Skin of body (tissue), 2 donors: ENCODE results near the gene FAM89B. TPM values are rescaled to one million over a fixed set of nuclear protein-coding genes. Genes with fewer than 3 reads are reported as not detected.
"Not testable (repeated sequence)": the region's sequence is repeated elsewhere in the genome, so short reads cannot be mapped to it uniquely, and the experiment has no call there.

ENCODE experiments used
- DNase-seq: peaks from one replicate; lab custom pipeline; 2025; lab: John Stamatoyannopoulos, UW
- total RNA-seq: library from RNA; depleted of rRNA; stranded (reverse); fragments of >200 nt; gene quantifications from one replicate; pipeline ENCODE4 v1.2.3, GENCODE V29; 2014

Gene FAM89B
- 9.8 TPM for total RNA-seq

DNA sequence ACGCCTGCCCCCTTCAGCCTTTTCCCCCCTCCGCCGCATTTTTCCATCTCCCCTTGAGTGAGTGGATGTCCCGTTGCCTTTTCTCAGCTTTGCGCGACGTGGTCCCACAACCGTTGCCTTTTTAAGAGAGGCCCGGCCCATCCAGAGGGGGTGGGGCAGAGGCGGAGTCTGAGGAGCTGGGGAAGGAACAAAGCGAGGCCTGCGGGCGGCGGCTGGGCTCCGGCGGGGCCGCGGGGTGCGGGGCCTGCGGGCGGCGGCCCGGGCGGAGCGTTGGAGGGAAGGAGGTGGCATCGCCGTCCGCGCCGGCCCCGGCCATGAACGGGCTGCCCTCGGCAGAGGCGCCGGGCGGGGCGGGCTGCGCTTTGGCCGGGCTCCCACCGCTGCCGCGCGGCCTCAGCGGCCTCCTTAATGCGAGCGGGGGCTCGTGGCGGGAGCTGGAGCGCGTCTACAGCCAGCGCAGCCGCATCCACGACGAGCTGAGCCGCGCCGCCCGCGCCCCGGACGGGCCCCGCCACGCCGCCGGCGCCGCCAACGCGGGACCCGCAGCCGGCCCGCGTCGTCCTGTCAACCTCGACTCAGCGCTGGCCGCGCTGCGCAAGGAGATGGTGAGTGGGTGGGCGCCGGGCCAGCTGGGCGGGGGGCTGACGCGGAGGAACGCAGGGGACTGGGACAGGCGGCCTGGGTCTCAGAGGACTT is at the start of gene FAM89B:
Gene FAM89B (plus strand): TSS at position 183 of the 696 bp plus-strand sequence. CDS start 132 bp downstream, at position 315.
- DNase-seq, result peak; percentile 85

- not testable (repeated sequence) for DNase-seq
Observed at GRCh38 chr11:65522718-65523630, 49.4 kb upstream of the FAM89B start.

DNA sequence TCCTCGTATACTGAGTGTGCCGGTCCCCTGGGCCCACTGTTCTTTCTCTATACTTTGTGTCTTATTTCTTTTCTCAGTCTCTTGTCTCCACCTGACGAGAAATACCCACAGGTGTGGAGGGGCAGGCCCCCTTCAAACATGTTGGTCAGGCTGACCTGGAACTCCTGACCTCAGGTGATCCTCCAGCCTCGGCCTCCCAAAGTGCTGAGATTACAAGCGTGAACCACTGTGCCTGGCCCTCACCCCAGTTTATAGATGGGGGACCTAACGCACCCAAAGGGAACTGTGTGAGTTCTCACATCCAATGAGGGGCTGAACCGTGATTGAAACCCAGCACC is 48.7 kb upstream of the FAM89B start:
- not testable (repeated sequence) for DNase-seq

- DNase-seq, result no peak
Observed at GRCh38 chr11:65524014-65524740, 48.2 kb upstream of the FAM89B start.

DNA sequence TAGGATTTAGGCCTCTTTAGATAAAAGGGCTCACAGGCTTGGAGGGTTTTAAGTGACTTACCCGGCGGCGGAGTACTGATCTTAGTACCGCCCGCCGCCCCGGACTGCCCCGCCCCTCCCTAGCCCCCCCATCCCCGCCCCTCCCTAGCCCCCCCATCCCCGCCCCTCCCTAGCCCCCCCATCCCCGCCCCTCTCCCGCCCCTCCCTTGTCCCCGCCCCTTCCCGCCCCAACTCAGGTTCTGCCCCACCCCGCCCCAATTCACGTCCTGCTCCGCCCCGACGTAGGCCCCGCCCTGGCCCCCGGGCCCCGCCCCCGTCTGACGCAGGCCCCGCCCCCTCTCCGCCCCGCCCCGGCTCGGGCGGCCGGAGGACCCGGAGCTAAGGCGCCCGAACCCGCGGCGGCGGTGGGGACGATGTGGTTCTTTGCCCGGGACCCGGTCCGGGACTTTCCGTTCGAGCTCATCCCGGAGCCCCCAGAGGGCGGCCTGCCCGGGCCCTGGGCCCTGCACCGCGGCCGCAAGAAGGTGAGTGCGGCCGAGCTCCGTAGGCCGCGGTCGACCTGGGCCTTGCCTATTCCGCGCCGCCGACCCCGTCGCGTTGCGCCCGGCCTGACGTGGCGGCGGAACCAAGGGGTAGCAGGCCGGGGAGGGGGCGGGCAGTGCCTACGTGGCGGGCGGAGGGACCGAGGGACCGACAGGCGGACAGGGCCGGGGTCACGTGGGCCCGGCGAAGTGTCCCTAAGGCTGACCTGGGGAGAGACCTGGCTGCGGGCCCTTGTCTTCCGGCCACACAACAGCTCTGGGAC is 47.4 kb upstream of the FAM89B start, which contains the start of gene SCYL1:
Gene SCYL1 (plus strand): TSS at position 343 of the 805 bp plus-strand sequence. CDS start 71 bp downstream, at position 414.
- peak; percentile 83 for DNase-seq

DNA sequence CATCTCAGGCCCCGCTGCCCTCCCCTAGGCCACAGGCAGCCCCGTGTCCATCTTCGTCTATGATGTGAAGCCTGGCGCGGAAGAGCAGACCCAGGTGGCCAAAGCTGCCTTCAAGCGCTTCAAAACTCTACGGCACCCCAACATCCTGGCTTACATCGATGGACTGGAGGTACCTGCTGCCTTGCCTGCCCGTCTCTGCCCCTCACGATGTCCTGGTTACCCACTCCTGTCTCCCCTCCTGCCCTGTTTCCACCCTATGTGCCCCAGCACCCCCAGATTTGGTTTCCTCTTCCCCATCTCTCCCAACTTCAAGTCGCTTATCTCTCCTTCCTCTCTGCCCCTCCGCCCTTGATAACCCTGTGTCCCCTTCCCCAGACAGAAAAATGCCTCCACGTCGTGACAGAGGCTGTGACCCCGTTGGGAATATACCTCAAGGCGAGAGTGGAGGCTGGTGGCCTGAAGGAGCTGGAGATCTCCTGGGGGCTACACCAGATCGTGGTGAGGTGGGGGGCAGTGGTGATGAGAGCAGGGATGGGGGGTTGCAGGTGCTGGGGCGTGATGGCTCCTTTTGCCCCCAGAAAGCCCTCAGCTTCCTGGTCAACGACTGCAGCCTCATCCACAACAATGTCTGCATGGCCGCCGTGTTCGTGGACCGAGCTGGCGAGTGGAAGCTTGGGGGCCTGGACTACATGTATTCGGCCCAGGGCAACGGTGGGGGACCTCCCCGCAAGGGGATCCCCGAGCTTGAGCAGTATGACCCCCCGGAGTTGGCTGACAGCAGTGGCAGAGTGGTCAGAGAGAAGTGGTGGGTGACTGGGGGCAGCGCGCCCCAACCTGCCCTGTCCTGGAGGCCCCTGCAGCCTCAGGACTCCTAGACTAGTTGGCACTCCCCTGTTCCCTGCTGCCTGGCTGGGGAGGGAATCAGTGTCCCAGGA is 46.5 kb upstream of the FAM89B start:
- DNase-seq, result no peak

- no peak for DNase-seq
Observed at GRCh38 chr11:65526744-65527143, 45.6 kb upstream of the FAM89B start.

DNA sequence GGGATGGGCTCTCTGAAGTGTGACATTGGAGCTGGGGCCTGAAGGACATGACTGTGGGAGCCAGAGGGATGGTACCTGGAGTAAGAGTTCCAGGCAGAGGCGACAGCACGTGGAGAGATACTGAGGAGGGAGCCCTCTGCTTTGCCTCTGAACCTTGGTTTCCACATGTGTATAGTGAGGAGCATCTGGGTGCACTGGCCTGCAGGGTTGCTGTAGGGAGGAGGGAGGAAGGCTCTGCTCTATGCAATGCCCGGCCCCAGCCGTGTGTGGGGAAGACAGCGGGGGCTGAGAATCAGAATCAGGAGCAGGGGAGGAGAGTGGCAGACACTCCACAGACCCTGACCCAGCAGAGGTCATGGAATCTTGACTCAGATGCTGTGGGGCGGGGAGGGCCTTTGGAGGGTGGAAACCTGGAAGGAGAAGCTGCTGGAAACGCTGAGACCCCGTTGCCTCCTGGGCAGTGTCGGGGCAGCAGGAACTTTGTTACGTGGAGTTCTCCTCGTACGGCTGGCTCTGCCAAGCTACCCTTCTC is 43.5 kb upstream of the FAM89B start:
- no peak for DNase-seq

GRCh38 chr11:65529475-65530156 is 42.7 kb upstream of the FAM89B start:
- no peak for DNase-seq

GRCh38 chr11:65530157-65530496 is 42.2 kb upstream of the FAM89B start:
- no peak for DNase-seq

- DNase-seq, result no peak
Observed at GRCh38 chr11:65532388-65533064, 39.8 kb upstream of the FAM89B start.

- DNase-seq, result no peak
Observed at GRCh38 chr11:65535102-65535501, 37.2 kb upstream of the FAM89B start.

GRCh38 chr11:65536412-65537295 is 35.7 kb upstream of the FAM89B start:
- DNase-seq, result no peak

DNA sequence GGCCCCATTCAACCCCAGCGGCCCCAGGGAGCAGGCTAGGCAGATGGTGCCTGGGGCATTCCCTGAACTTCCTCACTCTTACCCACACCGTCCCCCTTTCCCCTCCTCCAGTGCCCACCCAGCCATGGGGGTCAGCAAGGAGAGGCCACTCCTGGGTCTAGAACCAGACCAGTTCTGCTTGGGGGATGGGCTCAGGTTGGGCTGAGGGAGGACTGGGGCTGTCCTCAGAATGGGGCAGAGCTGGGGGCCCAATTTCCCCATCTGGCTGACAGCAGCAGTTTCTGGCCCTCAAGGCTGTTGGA is 35.1 kb upstream of the FAM89B start:
- no peak for DNase-seq

GRCh38 chr11:65537620-65538231 is 34.6 kb upstream of the FAM89B start:
- DNase-seq, result no peak

GRCh38 chr11:65538232-65538914 is 34.0 kb upstream of the FAM89B start:
- no peak for DNase-seq
